A204.1 (cell line): ENCODE measurements around the gene IQCB1.
"Not testable (repeated sequence)": the region's sequence is repeated elsewhere in the genome, so short reads cannot be mapped to it uniquely, and the experiment has no call there.

Source experiments
- FAIRE-seq: peaks from 2 replicates; lab custom pipeline; 2012; peaks lifted over from hg19 to GRCh38; lab: Jason Lieb, UNC

The IQCB1 gene

DNA sequence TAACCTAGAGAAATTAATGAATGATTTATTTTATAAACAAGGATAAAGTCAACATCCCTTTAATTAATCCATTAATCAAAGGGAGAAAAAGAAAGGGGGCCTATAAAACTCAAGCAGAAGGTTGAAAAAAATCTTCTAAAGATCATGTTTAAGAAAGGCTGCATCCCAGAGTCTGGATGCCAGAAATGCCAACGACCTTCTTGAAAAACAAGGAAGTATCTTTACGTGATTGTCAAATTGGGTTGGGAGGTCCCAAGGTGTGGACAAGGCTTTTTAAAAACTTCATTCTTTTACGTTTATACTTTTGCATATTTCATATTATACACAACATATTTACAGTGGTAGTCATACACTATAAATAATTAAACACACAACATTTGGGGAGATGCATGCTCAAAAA is 86.9 kb downstream of the IQCB1 start:
- no peak for FAIRE-seq

DNA sequence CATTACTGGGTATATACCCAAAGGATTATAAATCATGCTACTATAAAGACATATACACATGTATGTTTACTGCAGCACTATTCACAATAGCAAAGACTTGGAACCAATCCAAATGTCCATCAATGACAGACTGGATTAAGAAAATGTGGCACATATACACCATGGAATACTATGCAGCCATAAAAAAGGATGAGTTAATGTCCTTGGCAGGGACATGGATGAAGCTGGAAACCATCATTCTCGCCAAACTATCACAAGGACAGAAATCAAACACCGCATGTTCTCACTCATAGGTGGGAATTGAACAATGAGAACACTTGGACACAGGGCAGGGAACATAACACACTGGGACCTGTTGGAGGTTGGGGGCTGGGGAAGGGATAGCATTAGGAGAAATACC is 91.8 kb downstream of the IQCB1 start:
- not testable (repeated sequence) for FAIRE-seq

DNA sequence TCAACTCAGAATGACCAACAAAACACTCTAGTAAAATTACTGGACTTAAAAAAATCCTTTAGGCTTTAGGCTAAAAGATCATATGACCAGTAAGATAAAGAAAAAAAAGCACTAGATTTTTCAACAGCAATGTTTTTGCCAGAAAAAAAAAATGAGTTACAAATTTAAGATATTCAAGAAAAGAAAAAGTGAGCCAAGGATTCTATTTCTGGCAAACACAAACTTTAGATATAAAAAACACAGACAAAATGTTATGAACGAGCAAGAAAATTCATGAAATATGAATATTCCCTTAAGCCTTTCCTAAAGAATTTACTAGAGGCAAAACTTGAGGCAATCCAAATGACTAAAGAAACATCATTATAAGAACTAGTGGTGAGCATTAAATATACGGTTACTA is 94.0 kb downstream of the IQCB1 start:
- FAIRE-seq, result no peak

DNA sequence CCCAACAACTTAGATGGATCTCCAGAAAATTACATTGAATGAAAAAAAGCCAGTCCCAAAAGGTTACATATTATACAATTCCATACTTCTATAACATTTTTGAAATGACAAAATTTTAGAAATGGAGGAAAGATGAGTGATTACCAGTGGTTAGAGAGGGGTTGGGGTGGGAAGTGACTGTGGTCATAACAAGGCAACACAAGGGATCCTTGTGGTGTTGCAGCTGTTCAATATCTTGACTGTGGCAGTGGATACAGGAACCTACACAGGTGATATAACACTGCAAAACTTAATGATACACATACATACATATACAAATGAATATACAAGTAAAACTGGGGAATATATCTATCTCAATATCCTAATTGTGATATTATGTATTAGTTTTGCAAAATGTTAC is 95.0 kb downstream of the IQCB1 start:
- no peak for FAIRE-seq

DNA sequence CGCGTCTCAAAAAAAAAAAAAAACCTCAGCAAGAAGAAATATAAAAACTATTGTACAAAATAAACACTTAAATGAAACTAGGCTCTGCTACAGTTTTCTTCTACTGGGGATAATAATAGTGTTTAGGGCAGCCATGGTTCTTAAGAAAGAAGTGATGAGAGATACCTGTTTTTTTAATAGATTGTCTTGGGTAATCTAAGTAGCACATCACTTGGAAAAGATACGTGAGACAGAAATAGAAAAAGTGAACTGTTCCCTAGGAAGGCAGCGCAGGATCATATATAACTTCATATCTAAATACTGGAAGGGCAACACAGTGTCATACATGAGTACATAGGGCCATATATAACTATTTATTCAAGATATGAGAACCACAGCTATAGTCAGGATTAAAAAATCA is 97.2 kb downstream of the IQCB1 start:
- no peak for FAIRE-seq

DNA sequence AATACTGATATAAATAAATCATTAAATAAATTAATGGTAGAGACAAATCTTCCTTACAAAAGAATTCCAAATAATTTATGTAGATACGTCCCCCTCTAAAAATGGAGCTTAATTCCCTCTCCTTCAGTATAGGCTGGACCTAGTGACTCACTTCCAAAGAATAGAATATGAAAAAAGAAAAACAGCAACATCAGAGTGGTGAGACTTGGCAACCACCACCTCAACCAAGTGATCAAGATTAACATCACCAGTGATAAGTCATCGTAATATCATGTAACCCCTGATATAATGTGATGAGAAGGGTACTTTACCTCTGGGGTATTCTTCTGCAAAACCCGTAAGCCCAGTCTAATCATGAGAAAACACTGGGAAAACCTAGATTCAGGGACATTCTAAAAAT is 98.7 kb downstream of the IQCB1 start:
- no peak for FAIRE-seq

DNA sequence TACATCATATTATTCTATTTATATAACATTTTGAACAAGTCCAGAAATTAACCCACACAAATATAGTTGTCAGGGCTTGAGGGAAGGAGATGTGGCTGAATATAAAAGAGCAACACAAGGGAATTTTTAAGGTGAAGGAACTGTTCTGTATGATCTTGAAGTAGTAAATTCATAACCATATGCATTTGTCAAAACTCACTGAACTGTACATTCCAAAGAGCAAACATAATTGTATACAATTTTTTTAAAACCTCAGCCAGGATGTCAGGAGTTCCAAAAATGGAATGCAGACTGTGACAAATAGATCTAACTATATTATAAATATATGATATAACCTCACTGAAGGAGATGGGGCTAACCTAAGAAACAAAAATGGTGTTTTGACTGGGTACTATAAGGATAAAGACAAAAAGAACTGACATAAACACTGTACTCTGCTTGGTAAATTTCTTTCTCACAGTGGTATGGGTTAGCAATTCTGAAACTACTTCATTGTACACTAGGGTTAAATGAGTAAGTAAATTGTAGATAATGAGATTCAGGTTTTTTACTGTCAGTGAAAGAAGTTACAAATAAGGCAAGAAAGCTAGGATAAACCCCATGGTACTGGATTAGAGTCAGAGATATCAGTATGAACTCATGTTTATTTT is 99.7 kb downstream of the IQCB1 start:
- no peak for FAIRE-seq

DNA sequence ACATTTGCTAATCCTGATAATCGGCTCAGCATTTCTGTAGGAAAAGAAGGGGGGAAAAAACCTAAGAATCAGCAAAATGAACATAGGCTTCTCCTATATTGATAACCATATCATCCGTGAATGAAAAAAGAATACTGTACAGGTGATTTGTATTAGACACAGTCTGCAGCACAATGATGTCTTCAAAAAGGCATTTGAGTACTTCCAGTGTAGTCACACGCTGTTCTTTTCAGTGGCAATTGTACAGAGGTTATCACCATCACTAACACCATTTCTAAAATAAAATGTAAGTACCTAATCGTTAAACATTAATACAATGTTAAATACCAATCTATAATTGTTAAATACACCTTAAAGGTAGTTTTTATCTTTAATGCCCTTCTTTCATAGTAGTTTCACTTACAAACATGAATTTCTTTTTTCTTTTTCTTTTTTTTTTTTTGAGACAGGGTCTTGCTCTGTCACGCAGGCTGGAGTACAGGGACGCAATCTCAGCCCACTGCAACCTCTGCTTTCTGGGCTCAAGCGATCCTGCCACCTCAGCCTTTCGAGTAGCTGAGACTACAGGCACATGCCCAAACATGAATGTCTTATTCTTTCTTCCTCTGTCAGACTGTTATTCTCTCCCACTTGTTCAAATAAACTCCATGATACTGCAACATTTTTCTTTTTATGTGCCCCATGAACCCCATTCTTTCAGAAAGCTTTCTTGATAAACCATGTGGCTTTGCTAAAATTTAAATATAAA is 103.7 kb downstream of the IQCB1 start:
- no peak for FAIRE-seq

DNA sequence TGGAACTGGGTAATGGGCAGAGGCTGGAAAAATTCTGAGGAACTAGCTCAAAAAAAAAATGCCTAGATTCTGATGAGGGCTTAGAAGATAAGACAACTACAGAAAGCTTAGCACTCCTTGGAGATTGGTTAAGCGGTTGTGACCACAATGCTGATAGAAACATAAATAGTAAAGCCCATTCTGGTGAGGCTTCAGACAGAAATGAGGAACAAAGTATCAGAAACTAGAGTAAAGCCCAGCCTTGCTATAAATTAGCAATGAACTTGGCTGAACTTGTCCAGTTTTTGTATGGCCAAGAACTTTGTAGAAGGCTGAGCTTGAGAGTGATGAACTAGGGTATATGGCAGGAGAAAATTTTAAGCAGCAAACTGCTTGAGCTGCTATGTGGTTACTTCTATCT is 110.7 kb downstream of the IQCB1 start:
- no peak for FAIRE-seq

DNA sequence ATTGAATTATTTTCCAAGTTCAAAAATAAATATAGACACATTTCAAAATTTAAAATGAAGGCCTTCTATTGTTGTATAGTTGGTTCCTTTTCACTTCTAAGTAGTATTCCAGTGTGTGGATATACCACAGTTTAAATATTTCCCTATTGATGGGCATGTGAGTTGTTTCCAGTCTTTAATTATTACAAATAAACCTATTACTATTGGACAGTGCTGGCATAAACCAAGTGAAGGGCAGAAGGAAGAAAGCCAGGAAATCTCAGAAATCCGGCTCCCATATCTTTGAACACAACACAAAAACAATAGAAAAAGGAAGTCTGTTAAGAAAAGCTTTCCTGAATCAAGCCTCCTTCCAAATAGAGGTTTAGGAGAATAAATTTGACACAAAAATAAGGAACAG is 111.4 kb downstream of the IQCB1 start:
- no peak for FAIRE-seq

DNA sequence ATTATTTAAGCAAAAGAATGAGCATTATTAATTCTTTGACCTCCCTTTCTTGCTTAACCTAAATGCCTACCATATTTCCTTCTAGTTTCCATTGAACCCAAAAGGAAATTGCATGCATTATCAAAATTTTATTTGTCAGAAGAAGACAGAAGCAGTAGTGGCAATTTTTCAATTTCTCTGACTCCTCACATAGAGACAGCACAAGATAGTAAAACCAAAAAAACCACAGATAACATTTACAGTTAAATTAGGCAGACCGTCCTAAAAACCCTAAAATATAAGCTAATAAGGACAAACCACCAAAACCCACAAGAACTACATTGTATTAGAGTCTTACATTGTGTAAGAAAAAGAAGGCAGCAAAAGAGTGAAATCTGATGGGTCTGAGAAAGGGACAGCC is 112.4 kb downstream of the IQCB1 start:
- FAIRE-seq, result no peak

DNA sequence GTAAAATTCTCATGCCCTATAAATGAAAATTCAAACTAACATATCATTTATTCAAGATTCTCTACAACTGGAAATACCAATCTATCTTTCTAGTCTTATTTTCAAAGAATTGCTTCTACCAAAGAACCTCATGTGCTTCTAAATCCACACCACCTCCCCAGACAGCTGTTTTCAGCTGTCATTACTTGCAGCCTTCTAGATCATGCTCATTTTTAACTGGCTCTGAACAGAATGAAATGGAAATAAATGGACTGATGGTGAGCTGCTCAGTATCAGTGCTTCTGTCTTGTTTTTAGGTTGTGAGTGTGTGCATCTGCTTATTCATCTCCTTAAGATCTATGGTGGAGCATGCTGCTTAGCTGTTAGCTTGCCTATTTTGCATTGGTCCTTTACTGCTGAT is 114.7 kb downstream of the IQCB1 start:
- FAIRE-seq, result no peak
